ENCODE results near the gene ICAM3. TPM values are rescaled to one million over a fixed set of nuclear protein-coding genes. Genes with fewer than 3 reads are reported as not detected.

ICAM3 gene
- total RNA-seq, 2 donors from 2014 or later = 2.1 to 5.9 TPM

DNA sequence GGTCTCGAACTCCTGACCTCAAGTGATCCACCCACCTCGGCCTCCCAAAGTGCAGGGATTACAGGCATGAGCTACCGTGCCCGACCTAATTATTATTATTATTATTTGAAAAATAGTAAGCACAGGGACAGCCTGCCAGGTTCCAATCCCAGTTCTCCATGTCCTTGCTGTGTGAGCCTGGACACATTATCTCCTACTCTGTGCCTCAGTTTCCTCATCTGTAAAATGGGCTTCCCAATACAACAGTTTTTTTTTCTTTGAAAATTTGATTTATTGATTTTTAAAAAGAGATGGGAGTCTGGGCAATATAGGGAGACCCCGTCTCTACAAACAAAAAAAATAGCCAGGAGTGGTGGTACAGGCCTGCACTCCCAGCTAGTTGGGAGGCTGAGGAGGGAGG is 33.1 kb downstream of the ICAM3 start:
- intact Hi-C loops (cut with DNase I) = no loop called here
- Histone ChIP-seq H3K27me3 (no peaks in the 10 kb centered on the region), H3K27ac (no peak overlapping the region), H3K4me3 (no peak overlapping the region), H3K36me3 (replicated peaks in 1 of 2; ENCODE audit: insufficient read depth in 1 of 2, low read depth in 2 of 2) (no peaks in the 10 kb centered on the region), H3K9me3 (no peaks in the 10 kb centered on the region), H3K4me1 (no peaks in the 10 kb centered on the region)
- DNase-seq = no peak
- TF ChIP-seq POLR2A (IDR thresholded peaks at IDR 0.05) (no peak), CTCF (IDR thresholded peaks at IDR 0.05) (no peak)
- no peak for ATAC-seq
- WGBS, 2 donors = 81 to 99% methylated on average over 5 of the region's 5 CpGs

GRCh38 chr19:10305139-10305806 is 34.2 kb downstream of the ICAM3 start:
- H3K36me3 ChIP-seq (replicated peaks in 1 of 2; ENCODE audit: insufficient read depth in 1 of 2, low read depth in 2 of 2) = no peaks in the 10 kb centered on the region
- H3K4me1 ChIP-seq = no peaks in the 10 kb centered on the region
- H3K4me3 ChIP-seq = no peak overlapping the region
- H3K27ac ChIP-seq = no peak overlapping the region
- no peaks in the 10 kb centered on the region for H3K27me3 ChIP-seq
- ATAC-seq = no peak
- TF ChIP-seq POLR2A (IDR thresholded peaks at IDR 0.05) (no peak), CTCF (IDR thresholded peaks at IDR 0.05) (no peak)
- H3K9me3 ChIP-seq = no peaks in the 10 kb centered on the region
- DNase-seq = peak in 1 of 4 donors; percentile 50
- intact Hi-C loops (cut with DNase I) = no loop called here
- 71 to 72% methylated on average over 14 to 16 of the region's 17 CpGs for WGBS, 2 donors

- intact Hi-C loops (cut with DNase I) = no loop called here
- no peaks in the 10 kb centered on the region for H3K9me3 ChIP-seq
- peaks cover 14% of the 10 kb centered on the region for H3K4me1 ChIP-seq
- DNase-seq (no peak), ATAC-seq (no peak)
- TF ChIP-seq POLR2A (IDR thresholded peaks at IDR 0.05) = no peak
- peaks cover 0 to 19% of the 10 kb centered on the region in 2 donors for H3K27me3 ChIP-seq
- 29 to 49% methylated on average over 11 to 13 of the region's 14 CpGs for WGBS, 2 donors
- H3K27ac ChIP-seq = no peak overlapping the region
- H3K4me3 ChIP-seq = no peak overlapping the region
- no peaks in the 10 kb centered on the region for H3K36me3 ChIP-seq (replicated peaks in 1 of 2; ENCODE audit: insufficient read depth in 1 of 2, low read depth in 2 of 2)
Measured at GRCh38 chr19:10299545-10300458, 39.6 kb downstream of the ICAM3 start.

DNA sequence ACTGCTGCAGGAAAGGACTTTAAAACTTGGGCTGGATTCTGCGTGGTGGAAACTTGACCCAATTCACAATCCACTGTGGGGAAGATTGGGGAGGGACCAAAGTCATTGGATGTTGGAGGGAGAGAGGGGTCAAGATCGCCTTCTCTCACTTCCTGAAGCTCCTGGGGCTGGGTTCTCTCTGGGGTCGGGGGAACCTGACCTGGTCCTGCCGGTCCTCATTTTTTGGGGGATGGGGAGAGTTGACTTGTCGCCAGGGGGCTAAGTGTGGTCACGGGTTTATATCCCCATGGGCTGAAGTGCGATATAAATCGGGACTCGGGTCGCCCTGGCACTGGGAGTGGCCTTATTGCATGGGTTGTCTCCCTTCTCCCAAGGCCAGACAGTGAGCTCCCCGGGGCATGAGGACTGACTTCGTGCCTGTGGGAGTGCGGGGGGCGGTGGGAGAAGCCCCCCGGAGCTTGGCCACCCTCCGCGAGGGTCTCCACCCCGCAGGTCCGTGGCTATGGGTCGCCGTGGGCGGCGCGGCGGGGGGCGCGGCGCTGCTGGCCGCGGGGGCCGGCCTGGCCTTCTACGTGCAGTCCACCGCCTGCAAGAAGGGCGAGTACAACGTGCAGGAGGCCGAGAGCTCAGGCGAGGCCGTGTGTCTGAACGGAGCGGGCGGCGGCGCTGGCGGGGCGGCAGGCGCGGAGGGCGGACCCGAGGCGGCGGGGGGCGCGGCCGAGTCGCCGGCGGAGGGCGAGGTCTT is 43.4 kb downstream of the ICAM3 start:
- ATAC-seq = no peak
- Histone ChIP-seq H3K36me3 (replicated peaks in 1 of 2; ENCODE audit: insufficient read depth in 1 of 2, low read depth in 2 of 2) (no peaks in the 10 kb centered on the region), H3K4me3 (no peak overlapping the region), H3K9me3 (no peaks in the 10 kb centered on the region), H3K4me1 (peaks cover 35% of the 10 kb centered on the region), H3K27me3 (peaks cover 0 to 53% of the 10 kb centered on the region in 2 donors), H3K27ac (no peak overlapping the region)
- 7 to 9% methylated on average over 11 to 58 of the region's 58 CpGs for WGBS, 2 donors
- TF ChIP-seq CTCF (IDR thresholded peaks at IDR 0.05) (no peak), POLR2A (IDR thresholded peaks at IDR 0.05) (no peak)
- intact Hi-C loops (cut with DNase I) = no loop called here
- DNase-seq = no peak
